HG03159 (cell line): ENCODE measurements around the gene H1-8.
A peak's percentile ranks its signal among the peaks of the same experiment; 100 is the strongest.

Source experiments
- ATAC-seq: cut with Tn5 transposase; IDR thresholded peaks from one replicate; pipeline ENCODE4 v1.9.1; 2021; ENCODE audit warnings: mild to moderate bottlenecking, moderate library complexity; ENCODE audit not compliant: unreplicated experiment

The H1-8 gene

DNA sequence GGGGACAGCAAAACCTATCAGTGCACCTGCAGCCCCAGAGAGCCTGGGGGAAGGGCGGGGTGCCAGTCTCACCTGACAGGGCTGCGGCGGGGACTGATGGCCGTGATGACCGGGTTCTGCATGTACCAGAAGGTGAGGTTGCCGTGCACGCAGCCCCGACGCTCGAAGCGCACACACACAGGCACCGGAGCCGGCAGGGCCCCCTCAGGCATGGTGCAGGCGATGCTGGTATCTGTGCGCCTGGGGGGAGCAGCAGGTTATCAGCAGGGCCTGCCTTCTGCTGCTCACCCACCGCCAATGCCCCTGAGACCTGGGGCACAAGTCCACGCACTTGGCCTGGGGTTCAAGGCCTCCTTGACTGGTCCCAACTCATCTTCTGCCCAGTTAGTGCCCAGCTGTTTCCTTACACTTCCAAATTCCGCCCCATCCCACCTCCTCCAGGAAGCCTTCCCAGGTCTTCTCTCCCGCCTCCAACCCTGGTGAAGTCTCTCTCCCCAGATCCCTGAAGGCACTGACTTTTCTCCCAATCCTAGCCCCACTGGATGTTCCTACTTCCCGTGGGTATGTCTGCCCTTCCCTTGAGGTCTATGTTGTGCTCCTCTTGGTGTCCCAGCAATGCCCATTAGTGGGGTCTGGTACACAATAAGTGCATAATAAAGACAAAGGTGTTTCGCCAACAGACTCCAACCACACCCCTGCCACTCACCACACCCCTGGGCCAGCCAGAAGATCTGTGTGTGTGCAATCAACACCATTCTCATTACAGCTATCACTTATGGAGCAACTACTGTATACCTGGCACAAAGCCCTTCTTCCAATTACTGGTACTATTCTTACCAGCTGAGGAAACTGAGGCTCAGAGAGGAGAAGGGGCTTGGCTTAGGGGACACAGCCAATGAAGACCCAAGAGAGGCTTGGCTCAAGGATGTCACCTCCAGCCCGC lies 28.9 kb downstream of the H1-8 start:
- ATAC-seq, result no peak

DNA sequence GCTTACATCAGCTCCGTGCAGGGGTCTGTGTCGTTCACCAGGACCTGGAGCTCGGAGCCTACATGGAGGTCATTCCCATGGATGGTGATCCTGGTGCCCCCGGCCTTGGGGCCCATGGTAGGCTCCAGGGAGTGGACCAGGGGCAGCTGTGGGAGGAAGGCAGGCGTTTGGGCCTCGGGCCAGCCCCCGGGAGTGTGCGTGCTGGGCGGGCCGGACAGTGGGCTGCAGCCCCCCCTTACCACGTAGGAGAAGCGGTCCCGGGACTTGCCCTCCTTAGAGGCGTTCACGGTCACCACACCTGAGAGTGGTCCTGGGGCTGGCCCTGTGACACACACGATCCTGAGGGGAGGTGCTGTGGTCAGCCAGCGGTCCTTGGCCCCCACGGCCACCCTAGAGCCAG lies 29.6 kb downstream of the H1-8 start:
- no peak for ATAC-seq

DNA sequence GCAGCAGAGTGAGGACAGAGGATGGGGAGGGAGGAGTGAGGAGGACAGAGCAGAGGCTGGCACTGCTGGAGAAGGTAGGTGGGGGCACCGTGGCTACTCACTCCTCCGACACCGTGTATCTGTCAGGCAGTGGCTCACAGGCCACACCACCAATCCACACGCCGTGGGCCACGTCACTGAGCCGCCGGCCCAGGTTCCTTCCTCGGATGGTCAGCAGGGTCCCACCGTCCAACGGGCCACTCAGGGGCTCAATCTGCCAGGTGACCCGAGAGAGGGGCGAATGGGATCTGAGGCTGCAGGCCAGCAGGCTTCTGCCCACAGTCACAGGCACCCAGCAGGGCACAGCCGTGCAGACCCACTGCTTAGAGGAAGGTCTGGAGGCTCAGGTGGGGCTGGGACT lies 30.5 kb downstream of the H1-8 start:
- no peak for ATAC-seq

DNA sequence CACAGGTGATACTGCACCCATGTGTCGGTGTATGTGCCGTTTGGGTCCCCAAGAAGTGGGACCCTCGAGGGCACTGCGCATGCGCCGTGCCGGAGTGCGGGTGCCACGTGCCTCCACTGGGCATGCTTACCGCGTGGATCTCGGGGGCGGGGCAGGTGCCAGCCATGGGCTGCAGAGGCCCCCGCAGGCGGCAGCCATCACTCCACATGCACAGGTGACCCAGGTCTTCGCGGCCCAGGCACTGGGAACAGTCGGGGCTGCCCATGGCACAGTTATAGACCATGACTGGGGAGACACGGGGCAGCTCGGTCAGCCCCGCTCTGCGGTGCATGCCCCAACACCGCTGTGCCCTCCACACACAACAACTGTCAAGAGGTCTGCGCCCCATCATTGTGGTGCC lies 31.2 kb downstream of the H1-8 start:
- ATAC-seq, result no peak

DNA sequence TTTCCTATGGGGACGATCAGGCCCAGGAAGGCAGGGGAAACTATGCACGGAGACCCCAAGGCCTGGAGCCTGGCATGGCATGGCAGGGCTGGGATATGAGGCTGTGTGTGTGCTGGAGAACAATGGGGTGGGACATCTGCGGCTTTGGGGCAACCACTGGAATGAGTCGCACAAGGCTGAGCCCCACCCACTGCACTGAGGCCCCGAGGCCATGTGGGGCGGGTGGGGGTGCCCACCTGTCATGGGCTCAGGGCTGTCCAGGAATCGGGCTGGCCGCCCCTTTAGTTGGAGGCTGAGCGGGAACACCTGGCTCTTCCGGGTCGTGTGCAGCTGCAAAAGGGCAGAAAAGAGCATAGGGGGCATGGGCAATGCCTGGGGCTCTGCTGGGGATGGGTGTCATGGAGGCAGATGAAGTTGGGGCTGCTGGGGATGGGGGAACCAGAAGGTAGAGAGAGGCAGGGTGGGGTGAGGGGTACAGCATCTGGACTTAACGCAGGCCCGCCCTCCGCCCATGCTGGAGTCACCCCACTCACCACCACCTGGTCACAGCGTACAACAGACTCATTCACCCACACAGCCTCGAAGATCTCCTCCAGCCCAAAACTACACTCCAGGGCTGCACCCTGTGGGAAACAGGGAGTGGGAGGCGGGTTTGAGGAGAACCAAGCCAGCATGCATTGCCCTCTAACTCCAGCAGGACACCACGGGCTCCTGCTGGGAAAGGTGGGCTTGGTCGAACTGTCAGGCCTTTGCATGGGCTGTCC lies 32.4 kb downstream of the H1-8 start:
- ATAC-seq, result no peak

DNA sequence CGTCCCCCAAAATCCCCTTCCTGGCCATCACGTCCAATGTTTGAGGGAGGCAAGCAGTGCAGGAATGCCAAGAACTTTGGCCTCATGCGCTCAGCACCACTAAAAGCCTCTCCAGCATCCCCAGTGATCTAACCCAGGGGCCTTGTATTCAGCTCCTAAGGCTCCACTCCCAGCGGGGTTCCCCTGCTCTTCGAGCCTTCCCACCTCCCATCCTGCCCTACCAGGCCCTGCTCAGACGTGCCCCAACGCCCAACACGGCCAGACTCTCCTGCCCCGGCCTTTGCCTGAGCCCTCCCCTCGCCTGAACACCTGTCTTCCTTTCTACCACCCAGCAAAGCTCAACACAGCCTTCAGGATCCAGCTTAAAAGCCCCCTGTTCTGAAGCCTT lies 33.0 kb downstream of the H1-8 start:
- no peak for ATAC-seq

DNA sequence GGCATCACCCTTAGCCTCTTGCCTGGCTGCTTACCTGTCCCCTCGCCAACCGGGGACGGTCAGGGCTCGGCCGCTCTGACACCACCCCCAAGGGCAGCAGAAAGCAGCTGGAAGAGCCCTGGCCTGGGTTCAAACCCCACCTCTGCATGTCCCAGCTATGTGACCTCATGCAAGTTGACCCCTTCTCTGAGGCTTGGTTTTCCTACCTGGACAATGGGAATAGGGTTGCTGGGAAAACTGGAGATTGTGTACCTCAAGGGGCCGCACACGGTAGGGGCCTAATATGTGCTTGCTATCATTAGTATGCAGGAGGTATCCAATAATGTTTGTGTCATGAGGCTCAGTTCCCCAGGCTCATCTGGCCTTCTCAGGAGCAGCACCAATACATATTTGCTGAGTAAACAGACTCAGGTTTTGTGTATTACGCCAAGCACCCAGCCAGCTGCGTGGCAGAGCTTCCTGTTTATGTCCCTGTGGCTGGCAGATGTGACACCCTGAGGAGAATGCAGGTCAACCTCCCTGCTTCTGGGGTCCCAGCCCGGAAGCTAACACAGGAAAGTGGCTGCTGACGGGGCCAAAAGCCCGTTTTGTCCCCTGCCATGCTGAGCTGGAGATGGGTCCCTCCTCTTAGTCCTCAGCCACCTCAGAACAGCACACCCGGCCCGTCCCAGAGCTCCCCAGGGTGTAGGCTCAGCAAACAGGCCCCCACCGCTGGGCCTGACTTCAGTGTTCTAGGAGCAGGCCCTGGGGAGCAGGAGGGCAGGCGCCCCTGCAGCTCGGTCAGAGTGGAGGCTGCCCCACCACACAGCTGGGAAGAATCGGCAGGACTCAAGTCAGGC lies 33.8 kb downstream of the H1-8 start:
- no peak for ATAC-seq

DNA sequence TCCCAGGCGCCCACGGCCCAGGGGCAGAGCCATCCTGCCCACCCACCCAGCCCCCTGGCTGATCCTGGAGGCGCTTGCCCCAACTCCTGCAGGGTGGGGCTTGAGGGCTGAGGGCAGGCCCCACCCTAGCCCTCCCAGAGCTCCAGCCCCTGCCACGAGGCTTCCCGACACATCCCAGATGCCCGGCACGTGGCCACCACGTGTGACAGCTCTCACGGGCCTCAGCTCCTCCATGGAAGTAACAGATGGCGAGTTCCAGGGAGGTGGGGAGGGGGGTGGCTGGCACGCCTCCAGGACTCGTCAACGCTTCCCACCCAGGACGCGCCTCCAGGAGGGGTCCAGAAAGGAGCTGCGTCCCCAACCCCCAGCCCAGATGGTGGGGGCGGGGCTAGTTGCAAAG lies 34.4 kb downstream of the H1-8 start:
- ATAC-seq, result no peak

DNA sequence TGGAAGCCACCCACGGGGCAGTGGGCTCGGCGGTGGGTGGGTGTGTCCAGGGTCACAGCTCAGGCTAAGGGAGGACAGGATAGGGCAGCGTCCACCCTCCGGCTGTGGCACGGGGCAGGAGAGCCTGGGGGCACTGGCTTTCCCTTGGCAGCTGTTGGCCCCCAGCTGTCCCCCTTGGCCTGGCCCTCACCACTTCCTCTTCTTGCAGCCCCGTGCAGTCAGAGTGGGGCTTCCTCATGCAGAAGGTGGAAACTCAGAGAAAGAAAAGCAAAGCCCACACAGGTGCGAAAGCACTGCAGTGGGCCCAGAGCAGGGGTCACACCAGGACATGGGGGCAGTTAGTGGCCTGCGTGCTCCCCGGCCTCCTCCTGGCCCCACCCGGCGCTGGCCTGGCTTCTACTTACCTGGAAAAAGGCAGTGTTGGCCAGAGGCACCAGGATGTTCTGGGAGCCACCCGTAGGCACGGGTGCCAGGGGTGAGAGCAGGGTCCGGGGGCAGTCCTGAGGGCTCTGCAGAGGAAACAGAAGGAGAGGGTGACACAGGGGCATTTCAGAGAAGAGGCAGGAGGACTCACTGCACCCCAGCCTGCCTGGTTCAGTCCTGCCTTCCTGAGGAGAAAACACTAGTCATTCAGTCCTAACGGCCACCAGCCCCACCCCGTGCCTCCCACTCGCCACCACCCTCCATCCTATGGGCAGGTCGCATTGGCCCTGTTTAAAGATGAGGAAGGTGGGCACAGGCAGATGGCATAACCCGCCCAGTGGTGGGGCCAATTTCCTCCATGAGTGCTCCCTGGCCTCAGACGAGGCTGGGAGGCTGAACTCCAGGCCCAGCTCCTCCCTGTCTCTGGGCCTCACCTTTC lies 35.2 kb downstream of the H1-8 start:
- peak; percentile 74 for ATAC-seq

DNA sequence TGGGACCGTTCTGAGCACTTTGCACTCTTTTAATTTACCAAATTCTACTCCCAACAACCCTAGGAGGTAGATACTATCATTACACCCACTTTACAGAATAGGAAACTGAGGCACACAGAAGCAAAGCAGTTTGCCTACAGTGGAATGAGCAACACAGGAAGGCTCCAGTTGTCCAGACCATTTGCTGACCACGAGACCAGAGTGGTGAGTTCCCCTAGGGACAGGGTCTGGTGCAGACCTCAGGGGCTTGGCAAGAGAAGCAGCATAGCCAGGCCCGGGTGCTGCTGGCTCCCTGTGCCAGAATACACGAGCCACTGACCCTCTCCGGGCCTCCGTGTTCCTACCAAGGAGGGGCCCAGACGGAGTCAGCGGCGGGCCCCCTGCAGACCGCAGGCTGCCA lies 37.0 kb downstream of the H1-8 start:
- no peak for ATAC-seq

DNA sequence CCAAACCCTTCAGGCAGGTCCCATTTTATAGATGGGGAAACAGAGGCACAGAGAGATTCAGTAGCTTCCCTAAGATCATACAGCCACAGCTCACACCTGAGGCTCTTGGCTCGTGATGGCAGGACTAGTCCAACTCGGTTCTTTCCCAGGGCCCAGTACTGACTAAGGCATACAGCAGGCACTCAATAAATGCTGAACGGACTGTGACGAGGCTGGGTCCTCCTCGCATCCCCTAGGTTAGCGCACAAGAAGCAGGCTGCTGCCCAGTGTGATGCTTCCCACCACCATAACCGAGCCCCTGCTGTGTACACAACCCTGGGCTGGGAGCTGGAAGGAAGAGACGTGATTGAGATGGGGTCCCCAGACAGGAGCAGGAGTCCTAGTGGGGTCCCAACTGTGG lies 38.6 kb downstream of the H1-8 start:
- no peak for ATAC-seq

DNA sequence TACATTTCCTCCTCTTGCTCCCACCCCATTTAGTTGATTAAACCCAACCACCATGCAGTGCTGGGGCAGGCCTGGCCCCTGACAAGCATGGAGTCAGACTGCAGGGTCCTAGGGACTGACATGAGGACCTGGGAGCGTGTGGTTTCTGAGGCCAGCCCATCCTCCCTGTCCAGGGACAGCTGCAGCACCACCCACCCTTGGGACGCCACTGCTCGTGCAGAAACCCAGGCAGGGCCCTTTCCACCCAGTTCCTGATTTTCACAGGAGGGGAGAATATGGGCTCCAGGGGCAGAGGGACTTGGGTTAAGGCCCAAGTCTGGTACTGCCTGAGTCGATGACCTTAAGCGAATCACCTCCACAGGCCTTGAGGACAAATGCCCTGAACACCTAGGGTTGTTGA lies 39.8 kb downstream of the H1-8 start:
- no peak for ATAC-seq

DNA sequence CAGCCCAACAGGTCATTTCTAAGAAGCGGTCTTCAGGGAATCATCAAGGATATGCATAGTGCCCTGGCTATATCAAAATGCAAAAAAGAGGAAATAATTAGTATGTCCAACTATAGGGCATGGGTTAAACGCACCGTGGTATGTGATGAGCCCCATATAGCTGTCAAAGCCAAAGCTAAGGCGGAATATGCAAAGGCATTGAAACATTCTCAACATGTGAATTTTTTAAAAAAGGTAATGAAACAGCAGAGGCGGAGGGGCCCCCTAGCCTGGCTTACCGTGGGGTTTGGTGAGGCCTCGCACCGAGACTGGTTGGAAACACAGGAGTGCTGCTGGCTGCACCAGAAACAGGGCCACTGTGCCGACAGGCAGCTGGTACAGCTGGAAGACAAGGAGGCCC lies 40.3 kb downstream of the H1-8 start:
- ATAC-seq, result no peak

DNA sequence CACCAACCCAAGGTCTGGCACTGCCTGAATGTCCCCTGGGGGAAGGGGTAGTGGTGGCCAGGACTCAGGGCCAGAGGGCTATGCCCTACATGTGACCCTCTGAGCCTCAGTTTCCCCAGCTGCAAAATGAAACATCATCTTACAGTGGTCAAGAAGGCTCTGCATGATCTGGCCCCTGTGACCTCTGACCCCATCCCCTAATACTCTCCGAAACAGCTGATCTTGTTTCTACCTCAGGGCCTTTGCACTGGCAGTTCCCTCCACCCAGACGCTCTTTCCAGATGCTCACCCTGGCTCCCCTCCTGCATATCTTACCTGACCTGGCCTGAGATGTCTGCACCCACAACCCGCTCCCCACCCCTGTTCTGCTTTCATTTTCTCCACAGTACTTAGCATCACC lies 41.7 kb downstream of the H1-8 start:
- ATAC-seq, result no peak

DNA sequence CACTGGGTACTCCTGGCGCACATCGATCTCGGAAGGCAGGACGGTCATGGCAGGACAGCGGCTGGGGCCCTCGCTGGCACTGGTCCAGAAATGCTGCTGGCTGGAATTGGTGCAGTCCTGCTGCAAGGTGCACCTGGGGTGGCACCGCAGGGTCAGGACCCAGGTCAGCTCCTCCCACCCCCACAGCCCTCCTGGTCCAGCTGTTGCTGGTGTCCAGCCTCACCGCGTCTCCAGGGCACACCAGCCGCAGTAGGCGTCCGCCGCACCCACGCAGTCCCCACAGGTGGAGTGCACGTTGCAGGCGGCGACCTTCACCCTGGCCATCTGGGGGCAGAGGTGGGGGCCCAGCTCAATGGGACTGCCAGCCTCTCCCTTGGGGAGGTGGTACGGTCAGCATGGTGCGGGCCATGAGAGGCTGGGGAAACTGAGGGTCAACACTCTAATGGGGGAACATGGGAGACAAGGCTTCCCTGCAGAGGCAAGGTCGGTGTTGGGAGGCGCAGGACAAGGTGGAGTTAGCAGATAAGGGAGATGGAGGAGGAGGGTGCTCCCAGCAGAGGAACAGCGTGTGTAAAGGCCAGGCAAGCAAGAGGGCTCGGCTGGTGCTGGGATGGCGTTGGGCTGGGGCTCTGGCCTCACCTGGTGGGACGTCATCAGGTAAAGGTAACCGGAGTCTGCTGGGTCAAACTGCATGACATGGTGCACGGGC lies 43.1 kb downstream of the H1-8 start:
- no peak for ATAC-seq

DNA sequence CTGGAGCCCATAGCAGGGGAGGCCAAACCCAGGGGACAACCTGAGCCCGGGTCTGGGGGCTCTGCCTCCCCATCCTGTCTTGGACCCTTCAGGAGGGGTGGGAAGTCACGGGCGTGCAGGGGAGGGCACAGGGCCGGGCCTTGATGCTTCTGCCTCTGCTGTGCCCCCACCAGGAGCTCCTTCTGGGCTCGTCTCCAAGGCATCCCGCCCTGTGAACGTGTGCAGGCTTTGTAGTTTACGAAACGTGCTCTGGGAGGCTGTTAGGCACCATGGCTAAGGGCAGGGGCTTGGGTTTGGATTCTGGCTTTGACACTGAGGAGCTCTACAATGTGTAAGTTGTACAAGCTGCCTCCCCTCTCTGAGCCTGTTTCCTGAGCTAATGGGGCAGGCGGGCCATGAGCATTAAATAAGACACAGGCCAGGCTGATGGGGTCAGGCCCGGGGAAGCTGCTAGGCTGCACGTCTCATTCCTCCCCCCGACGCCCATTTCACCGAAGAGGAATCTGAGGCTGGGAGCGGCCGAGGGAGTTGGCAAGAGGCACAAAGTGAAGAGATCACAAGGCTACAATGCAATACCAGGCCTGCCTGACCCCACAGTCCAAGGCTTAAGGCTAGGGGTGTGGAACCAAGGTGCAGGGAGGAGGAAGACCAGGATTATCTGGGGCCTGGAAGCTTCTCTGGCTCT lies 43.9 kb downstream of the H1-8 start:
- no peak for ATAC-seq

DNA sequence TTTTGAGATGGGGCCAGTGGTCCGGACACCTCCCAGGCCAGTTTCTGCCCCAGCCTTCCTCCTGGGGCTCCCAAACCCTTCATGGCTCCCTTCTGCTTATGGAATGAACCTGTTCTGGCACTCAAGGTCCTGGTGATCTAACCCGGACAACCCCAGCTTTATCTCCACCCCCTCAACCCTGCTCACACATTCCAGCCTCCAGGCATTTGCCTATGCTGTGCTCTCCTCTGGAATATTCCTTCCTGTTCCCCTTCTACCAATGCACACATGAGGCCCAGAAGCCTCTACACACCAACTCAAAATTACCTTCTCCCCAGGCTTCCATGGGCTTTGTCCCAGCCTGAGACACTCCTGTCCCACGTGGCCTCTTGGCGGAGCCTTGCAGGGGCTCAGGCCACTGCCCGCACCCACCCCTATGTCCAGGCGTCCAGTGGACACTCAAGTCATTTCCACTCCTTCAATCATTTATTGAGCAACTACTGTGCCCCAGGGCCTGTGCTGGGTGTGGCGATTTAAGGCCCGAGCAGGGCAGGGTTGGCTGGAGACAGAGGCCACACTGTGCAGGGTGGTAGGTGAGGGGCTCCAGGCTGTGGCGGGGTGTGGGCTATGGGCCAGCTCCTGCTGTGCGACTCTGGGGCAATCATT lies 44.7 kb downstream of the H1-8 start:
- no peak for ATAC-seq

DNA sequence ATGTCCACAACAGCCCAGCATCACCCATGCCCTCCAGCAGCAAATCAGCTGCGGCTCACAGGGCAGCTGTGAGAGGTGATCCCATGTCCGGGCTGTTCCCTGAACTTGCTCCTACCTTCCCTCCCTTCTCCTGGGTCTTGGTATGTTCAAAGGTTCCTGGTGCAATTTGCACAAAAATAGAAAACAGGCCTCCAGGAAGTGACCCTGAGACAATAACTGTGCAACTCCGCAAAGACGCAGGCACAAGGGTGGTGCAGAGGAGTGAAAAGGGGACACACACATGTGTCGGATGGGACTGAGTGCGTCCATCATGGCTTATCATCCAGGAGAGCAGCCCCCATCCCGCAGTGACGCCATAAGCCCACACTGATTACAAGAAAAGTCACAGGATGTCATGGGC lies 47.2 kb downstream of the H1-8 start:
- no peak for ATAC-seq

DNA sequence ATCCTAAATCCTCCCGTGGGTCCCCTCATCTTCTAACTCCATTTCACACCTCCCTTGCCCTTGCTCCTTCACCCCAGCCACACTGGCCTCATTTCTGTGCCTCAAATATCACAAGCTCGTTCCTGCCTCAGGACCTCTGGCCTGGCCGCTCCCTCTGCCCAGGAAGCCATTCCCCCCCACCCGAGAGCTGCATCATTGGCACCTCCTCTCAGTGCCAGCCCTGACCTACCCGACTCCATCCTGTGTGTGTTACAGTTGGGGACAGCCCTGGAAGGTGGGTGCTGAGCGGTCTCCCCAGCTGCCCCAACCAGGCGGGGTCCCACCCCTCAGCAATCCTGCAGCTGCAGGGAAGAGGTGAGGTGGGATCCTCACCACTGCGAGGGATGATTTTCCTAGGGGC lies 49.0 kb downstream of the H1-8 start:
- ATAC-seq, result no peak
